Adrenal gland (tissue), 5 donors: ENCODE measurements around the gene QSOX2.

Experiments used
- CTCF ChIP-seq, 6 experiments: fragments of 450-650 bp in 4 of 6; fragments of 200-600 bp in 2 of 6; sonication (generic) in 1 of 6; IDR thresholded peaks; 1 replicate in 5 of 6; 2 replicates in 1 of 6; pipeline versions ENCODE4 v1.5.1 to v1.8.0; 2016 to 2021; ENCODE audit warnings: antibody characterized with exemption in 6 of 6, mild to moderate bottlenecking in 2 of 6, moderate library complexity in 1 of 6
- POLR2A ChIP-seq, 2 donors: fragments of 450-650 bp; IDR thresholded peaks; one replicate each; pipeline ENCODE4 v1.6.1; 2017; ENCODE audit warnings: antibody characterized with exemption in 2 of 2, mild to moderate bottlenecking in 2 of 2, moderate library complexity in 1 of 2
- donor health status: DM: no; HTN: no; CAD: no.

GRCh38 chr9:136211006-136211405 is 34.6 kb downstream of the QSOX2 start:
- no peak for TF ChIP-seq CTCF (IDR thresholded peaks at IDR 0.05)
- no peak for TF ChIP-seq POLR2A (IDR thresholded peaks at IDR 0.05)
